HL-60/S4 treated with phorbol 12-myristate 13-acetate at 8.2 ng/mL for 4 days and 3 days (cell line): Measurements from ENCODE around the gene RHOBTB1.
"Not testable (repeated sequence)": the region's sequence is repeated elsewhere in the genome, so short reads cannot be mapped to it uniquely, and the experiment has no call there.

Experiments used
- in situ Hi-C: fragments of 300-500 bp; cut with MboI; formaldehyde crosslinking; loops from 2 replicates; pipeline ENCODE4 v1.15.0; 2022; ENCODE audit warnings: low sequenced_read_pairs

Gene RHOBTB1

GRCh38 chr10:60908031-60908430, 36.0 kb downstream of the RHOBTB1 start:
- in situ Hi-C loops: no loop called here

GRCh38 chr10:60907236-60907635, 36.7 kb downstream of the RHOBTB1 start:
- in situ Hi-C loops: no loop called here

GRCh38 chr10:60906825-60907224, 37.2 kb downstream of the RHOBTB1 start:
- in situ Hi-C loops: not testable (repeated sequence)

GRCh38 chr10:60906411-60906810, 37.6 kb downstream of the RHOBTB1 start:
- in situ Hi-C loops: no loop called here

- in situ Hi-C loops: no loop called here
Measured at GRCh38 chr10:60905580-60905979, 38.4 kb downstream of the RHOBTB1 start.

GRCh38 chr10:60903096-60903495, 40.9 kb downstream of the RHOBTB1 start:
- in situ Hi-C loops: no loop called here

- in situ Hi-C loops: no loop called here
Measured at GRCh38 chr10:60901561-60902235, 42.3 kb downstream of the RHOBTB1 start.

- in situ Hi-C loops: no loop called here
Measured at GRCh38 chr10:60899266-60899665, 44.7 kb downstream of the RHOBTB1 start.

GRCh38 chr10:60898321-60898720, 45.7 kb downstream of the RHOBTB1 start:
- in situ Hi-C loops: no loop called here

- in situ Hi-C loops: no loop called here
Measured at GRCh38 chr10:60896810-60897209, 47.2 kb downstream of the RHOBTB1 start.

- in situ Hi-C loops: no loop called here
Measured at GRCh38 chr10:60896033-60896432, 48.0 kb downstream of the RHOBTB1 start.

- in situ Hi-C loops: no loop called here
Measured at GRCh38 chr10:60894786-60895185, 49.2 kb downstream of the RHOBTB1 start.

GRCh38 chr10:60893231-60893630, 50.8 kb downstream of the RHOBTB1 start:
- in situ Hi-C loops: no loop called here

- in situ Hi-C loops: no loop called here
Measured at GRCh38 chr10:60892571-60892970, 51.4 kb downstream of the RHOBTB1 start.

- in situ Hi-C loops: no loop called here
Measured at GRCh38 chr10:60890811-60891210, 53.2 kb downstream of the RHOBTB1 start.

- in situ Hi-C loops: no loop called here
Measured at GRCh38 chr10:60883187-60883586, 60.8 kb downstream of the RHOBTB1 start.

GRCh38 chr10:60878224-60878623, 65.8 kb downstream of the RHOBTB1 start:
- in situ Hi-C loops: no loop called here

- in situ Hi-C loops: no loop called here
Measured at GRCh38 chr10:60877777-60878120, 66.2 kb downstream of the RHOBTB1 start.

- in situ Hi-C loops: no loop called here
Measured at GRCh38 chr10:60877061-60877776, 66.8 kb downstream of the RHOBTB1 start.

- in situ Hi-C loops: no loop called here
Measured at GRCh38 chr10:60873758-60874157, 70.2 kb downstream of the RHOBTB1 start.

- in situ Hi-C loops: no loop called here
Measured at GRCh38 chr10:60872451-60872850, 71.5 kb downstream of the RHOBTB1 start.

GRCh38 chr10:60871215-60871614, 72.8 kb downstream of the RHOBTB1 start:
- in situ Hi-C loops: no loop called here

- in situ Hi-C loops: no loop called here
Measured at GRCh38 chr10:60870803-60871202, 73.2 kb downstream of the RHOBTB1 start.
